ENCODE results near the gene COBLL1. TPM values are rescaled to one million over a fixed set of nuclear protein-coding genes. Genes with fewer than 3 reads are reported as not detected.
A peak's percentile ranks its signal among the peaks of the same experiment; 100 is the strongest.

COBLL1 gene
- total and polyA plus RNA-seq, 8 donors, result 18.0 to 74.5 (median 61.7) TPM

DNA sequence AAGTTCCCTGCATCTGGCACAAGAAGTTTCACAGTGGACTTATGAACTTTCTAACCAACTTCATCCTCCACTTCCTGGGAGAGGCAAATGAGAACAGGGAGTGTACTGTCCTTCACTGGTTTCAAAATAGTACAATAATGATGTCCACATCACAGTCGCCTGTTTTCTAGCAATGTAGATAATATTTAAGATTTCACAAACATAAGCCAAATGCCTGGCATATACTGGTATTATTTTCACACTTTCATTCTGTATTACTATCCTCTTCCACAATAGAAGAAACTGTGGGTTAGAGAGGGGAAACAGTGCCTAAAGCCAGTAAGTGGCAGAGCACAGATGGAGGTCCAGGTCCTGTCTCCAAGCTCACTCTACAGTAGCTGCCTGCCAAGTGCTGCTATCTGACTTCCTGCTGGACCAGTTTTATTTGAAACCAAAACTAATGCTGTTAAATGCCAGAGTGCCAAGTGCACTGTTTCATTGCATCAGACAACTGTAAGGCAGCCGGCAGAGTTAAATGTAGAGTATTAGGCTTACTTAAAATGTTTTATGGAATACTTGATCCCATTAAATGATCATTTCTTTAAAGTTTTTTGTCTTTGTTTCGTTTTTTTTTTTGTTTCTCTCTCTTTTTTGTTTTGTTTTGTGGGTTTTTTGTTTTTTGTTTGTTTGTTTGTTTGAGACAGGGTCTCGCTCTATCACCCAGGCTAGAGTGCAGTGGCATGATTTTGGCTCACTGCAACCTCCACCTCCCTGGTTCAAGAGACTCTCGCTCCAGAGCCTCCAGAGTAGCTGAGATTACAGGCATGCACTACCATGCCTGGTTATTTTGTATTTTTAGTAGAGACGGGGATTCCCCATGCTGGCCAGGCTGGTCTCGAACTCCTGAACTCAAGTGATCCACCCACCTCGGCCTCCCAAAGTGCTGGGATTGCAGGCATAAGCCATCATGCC is 15.1 kb downstream of the COBLL1 start:
- H3K27ac ChIP-seq, result peak overlapping the region in 2 of 4 donors; percentile 35 to 66
- no peaks in the 10 kb centered on the region for H3K9me3 ChIP-seq
- ATAC-seq (peak; percentile 97 to 99 (median 98)), DNase-seq (peak in 4 of 6 donors; percentile 55 to 79 (median 76)), FAIRE-seq (peak; percentile 81)
- intact Hi-C loops (cut with DNase I), result loop anchor here in 1 of 3 donors (10.0 kb wide), 1 partner anchor 72 kb away; no protein-coding TSS in a partner anchor
- H3K4me1 ChIP-seq, result peaks cover 12 to 37% (median 31%) of the 10 kb centered on the region in 3 donors
- TF ChIP-seq, protein P1, sequence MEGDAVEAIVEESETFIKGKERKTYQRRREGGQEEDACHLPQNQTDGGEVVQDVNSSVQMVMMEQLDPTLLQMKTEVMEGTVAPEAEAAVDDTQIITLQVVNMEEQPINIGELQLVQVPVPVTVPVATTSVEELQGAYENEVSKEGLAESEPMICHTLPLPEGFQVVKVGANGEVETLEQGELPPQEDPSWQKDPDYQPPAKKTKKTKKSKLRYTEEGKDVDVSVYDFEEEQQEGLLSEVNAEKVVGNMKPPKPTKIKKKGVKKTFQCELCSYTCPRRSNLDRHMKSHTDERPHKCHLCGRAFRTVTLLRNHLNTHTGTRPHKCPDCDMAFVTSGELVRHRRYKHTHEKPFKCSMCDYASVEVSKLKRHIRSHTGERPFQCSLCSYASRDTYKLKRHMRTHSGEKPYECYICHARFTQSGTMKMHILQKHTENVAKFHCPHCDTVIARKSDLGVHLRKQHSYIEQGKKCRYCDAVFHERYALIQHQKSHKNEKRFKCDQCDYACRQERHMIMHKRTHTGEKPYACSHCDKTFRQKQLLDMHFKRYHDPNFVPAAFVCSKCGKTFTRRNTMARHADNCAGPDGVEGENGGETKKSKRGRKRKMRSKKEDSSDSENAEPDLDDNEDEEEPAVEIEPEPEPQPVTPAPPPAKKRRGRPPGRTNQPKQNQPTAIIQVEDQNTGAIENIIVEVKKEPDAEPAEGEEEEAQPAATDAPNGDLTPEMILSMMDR (IDR thresholded peaks at IDR 0.05), result no peak
- 26 to 28% methylated on average over 8 of the region's 8 CpGs for WGBS, 2 donors
- H3K27me3 ChIP-seq, result no peaks in the 10 kb centered on the region
- no peaks in the 10 kb centered on the region for H3K36me3 ChIP-seq
- no peak overlapping the region for H3K4me3 ChIP-seq

DNA sequence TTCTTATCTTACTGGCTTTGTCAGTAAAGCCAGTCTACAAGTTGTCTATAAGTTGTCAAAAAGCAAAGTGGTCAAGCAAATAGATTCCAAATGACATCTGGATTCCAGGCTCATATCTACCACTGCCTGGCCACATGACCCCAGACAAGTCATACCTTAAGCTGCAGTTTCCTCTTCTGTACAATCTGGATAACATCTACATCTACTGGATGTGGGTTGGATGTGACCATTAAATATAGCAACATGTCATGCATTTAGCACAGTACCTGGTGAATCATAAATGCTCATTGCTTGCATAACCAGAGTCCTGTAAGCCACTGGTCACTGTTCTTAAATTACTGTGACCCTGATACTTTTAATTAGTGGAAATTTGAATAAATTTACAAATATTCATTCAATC is 16.8 kb downstream of the COBLL1 start:
- no peak for ATAC-seq
- no peak for FAIRE-seq
- H3K36me3 ChIP-seq, result no peaks in the 10 kb centered on the region
- TF ChIP-seq, protein P1 (IDR thresholded peaks at IDR 0.05), result no peak
- no peak overlapping the region for H3K4me3 ChIP-seq
- no peaks in the 10 kb centered on the region for H3K9me3 ChIP-seq
- intact Hi-C loops (cut with DNase I), result loop anchor here in 1 of 3 donors (10.0 kb wide), 1 partner anchor 70 kb away; no protein-coding TSS in a partner anchor
- H3K27me3 ChIP-seq, result no peaks in the 10 kb centered on the region
- no peak overlapping the region for H3K27ac ChIP-seq
- H3K4me1 ChIP-seq, result peaks cover 17 to 37% (median 34%) of the 10 kb centered on the region in 3 donors
- DNase-seq, result no peak

DNA sequence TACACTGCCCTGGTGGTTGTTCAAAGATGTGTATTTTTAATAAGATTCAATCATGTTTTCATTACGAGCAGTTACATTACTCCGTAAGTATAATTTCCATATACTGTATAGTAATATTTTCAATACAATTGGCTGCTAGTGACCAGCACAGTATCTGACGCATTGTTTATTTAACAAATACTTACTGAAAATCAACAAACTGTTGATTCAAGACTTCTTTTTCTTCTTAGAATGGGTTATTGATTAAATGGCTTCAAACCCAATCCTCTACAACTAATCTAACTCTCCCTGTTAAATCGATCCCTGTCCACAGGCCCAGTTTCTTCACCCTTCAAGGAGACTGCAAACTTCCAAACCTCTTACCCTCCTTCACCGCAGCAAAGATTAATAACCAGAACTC is 18.5 kb downstream of the COBLL1 start:
- TF ChIP-seq, protein P1 (IDR thresholded peaks at IDR 0.05), result no peak
- no peak overlapping the region for H3K27ac ChIP-seq
- ATAC-seq, result no peak
- no peaks in the 10 kb centered on the region for H3K9me3 ChIP-seq
- 51 to 58% methylated on average over 5 of the region's 5 CpGs for WGBS, 2 donors
- peaks cover 22 to 38% (median 34%) of the 10 kb centered on the region in 3 donors for H3K4me1 ChIP-seq
- H3K4me3 ChIP-seq, result no peak overlapping the region
- H3K36me3 ChIP-seq, result no peaks in the 10 kb centered on the region
- no peaks in the 10 kb centered on the region for H3K27me3 ChIP-seq
- intact Hi-C loops (cut with DNase I), result loop anchor here in 1 of 3 donors (10.0 kb wide), 1 partner anchor 68 kb away; no protein-coding TSS in a partner anchor
- DNase-seq, result no peak
- FAIRE-seq, result no peak

DNA sequence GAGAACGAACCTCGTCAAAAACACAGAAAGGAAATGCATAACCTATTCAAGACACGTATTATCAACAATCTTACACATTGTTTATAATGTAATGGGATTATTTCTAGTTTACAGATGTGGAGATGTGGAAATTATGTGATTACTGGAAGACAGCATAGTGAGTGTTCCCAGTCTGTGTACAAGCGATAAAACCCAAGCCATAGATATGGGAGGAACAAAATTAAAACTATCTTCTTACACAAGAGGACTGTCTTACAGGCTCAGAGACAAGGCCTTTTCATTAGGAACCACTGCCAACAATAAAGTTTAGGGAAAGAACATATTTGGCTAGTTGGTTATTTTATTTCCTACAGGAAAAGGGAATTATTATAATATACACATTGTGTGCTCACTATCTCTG is 20.3 kb downstream of the COBLL1 start:
- no peaks in the 10 kb centered on the region for H3K36me3 ChIP-seq
- H3K27ac ChIP-seq, result peak overlapping the region in 1 of 4 donors; percentile 33
- WGBS, 2 donors, result 72 to 85% methylated on average over 4 of the region's 4 CpGs
- intact Hi-C loops (cut with DNase I), result loop anchor here in 1 of 3 donors (10.0 kb wide), 1 partner anchor 67 kb away; no protein-coding TSS in a partner anchor
- TF ChIP-seq, protein P1 (IDR thresholded peaks at IDR 0.05), result no peak
- H3K9me3 ChIP-seq, result no peaks in the 10 kb centered on the region
- ATAC-seq (no peak), FAIRE-seq (no peak), DNase-seq (no peak)
- peaks cover 27 to 35% (median 27%) of the 10 kb centered on the region in 3 donors for H3K4me1 ChIP-seq
- no peaks in the 10 kb centered on the region for H3K27me3 ChIP-seq
- H3K4me3 ChIP-seq, result no peak overlapping the region

Measured in pancreas (tissue), 10 donors.